ENCODE results near the gene RNF128.

- TF ChIP-seq, protein P1, sequence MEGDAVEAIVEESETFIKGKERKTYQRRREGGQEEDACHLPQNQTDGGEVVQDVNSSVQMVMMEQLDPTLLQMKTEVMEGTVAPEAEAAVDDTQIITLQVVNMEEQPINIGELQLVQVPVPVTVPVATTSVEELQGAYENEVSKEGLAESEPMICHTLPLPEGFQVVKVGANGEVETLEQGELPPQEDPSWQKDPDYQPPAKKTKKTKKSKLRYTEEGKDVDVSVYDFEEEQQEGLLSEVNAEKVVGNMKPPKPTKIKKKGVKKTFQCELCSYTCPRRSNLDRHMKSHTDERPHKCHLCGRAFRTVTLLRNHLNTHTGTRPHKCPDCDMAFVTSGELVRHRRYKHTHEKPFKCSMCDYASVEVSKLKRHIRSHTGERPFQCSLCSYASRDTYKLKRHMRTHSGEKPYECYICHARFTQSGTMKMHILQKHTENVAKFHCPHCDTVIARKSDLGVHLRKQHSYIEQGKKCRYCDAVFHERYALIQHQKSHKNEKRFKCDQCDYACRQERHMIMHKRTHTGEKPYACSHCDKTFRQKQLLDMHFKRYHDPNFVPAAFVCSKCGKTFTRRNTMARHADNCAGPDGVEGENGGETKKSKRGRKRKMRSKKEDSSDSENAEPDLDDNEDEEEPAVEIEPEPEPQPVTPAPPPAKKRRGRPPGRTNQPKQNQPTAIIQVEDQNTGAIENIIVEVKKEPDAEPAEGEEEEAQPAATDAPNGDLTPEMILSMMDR (IDR thresholded peaks at IDR 0.05): no peak
- no peak for TF ChIP-seq POLR2A (IDR thresholded peaks at IDR 0.05)
Measured at GRCh38 chrX:106684207-106684606, 42.3 kb upstream of the RNF128 start.

Data from heart left ventricle (tissue), 13 donors.